ENCODE results near the gene DDB1.

GRCh38 chr11:61370349-61371005 is 37.6 kb upstream of the DDB1 start:
- no peak for TF ChIP-seq POLR2A (IDR thresholded peaks at IDR 0.05)
- TF ChIP-seq, protein P1, sequence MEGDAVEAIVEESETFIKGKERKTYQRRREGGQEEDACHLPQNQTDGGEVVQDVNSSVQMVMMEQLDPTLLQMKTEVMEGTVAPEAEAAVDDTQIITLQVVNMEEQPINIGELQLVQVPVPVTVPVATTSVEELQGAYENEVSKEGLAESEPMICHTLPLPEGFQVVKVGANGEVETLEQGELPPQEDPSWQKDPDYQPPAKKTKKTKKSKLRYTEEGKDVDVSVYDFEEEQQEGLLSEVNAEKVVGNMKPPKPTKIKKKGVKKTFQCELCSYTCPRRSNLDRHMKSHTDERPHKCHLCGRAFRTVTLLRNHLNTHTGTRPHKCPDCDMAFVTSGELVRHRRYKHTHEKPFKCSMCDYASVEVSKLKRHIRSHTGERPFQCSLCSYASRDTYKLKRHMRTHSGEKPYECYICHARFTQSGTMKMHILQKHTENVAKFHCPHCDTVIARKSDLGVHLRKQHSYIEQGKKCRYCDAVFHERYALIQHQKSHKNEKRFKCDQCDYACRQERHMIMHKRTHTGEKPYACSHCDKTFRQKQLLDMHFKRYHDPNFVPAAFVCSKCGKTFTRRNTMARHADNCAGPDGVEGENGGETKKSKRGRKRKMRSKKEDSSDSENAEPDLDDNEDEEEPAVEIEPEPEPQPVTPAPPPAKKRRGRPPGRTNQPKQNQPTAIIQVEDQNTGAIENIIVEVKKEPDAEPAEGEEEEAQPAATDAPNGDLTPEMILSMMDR (IDR thresholded peaks at IDR 0.05) = no peak
- TF ChIP-seq POLR2AphosphoS5 (IDR thresholded peaks at IDR 0.05) = no peak
